Esophagus muscularis mucosa (tissue), 4 donors: ENCODE measurements around the gene GATA2.

ENCODE experiments used
- CTCF ChIP-seq, 3 experiments: fragments of 200-600 bp in 2 of 3; fragments of 450-650 bp in 1 of 3; sonication (generic) in 2 of 3; IDR thresholded peaks; one replicate each; pipeline ENCODE4 v1.5.1; 2017 to 2019; ENCODE audit warnings: antibody characterized with exemption in 3 of 3, mild to moderate bottlenecking in 2 of 3, moderate library complexity in 1 of 3
- EP300 ChIP-seq: sonication (generic); formaldehyde crosslinking; IDR thresholded peaks from one replicate; pipeline ENCODE4 v1.6.1; 2017; ENCODE audit warnings: antibody characterized with exemption
- POLR2A ChIP-seq: fragments of 450-650 bp; IDR thresholded peaks from one replicate; pipeline ENCODE4 v1.6.1; 2017; ENCODE audit warnings: antibody characterized with exemption, moderate library complexity, mild to moderate bottlenecking, low read depth

- no peak for TF ChIP-seq CTCF (IDR thresholded peaks at IDR 0.05)
- TF ChIP-seq POLR2A: no peak
- TF ChIP-seq EP300: no peak
Measured at GRCh38 chr3:128532012-128532983, 39.3 kb upstream of the GATA2 start.
